CD4-positive, alpha-beta T cell treated with Interleukin-15 for 4 hours (primary cell): ENCODE measurements around the gene C19orf73.
"Not testable (repeated sequence)": the region's sequence is repeated elsewhere in the genome, so short reads cannot be mapped to it uniquely, and the experiment has no call there.

ENCODE experiments used
- DNase-seq: peaks from one replicate; pipeline ENCODE4 v3.0.0-alpha.2; 2020; ENCODE audit warnings: low spot score

Gene C19orf73

GRCh38 chr19:49121841-49122240 lies 2.9 kb upstream of the C19orf73 start:
- DNase-seq: not testable (repeated sequence)

- no peak for DNase-seq
Measured at GRCh38 chr19:49120868-49121267, 1.9 kb upstream of the C19orf73 start.

GRCh38 chr19:49120325-49120683 lies 1.4 kb upstream of the C19orf73 start:
- DNase-seq: no peak

GRCh38 chr19:49119411-49120324 lies 725 bp upstream of the C19orf73 start, which contains the start of gene PPFIA3:
TSS of gene PPFIA3 (plus strand) at chr19:49119544. CDS start at chr19:49127874, 8,330 bp downstream.
- no peak for DNase-seq

- DNase-seq: no peak
Measured at GRCh38 chr19:49117677-49118564, 1.0 kb downstream of the C19orf73 start.

DNA sequence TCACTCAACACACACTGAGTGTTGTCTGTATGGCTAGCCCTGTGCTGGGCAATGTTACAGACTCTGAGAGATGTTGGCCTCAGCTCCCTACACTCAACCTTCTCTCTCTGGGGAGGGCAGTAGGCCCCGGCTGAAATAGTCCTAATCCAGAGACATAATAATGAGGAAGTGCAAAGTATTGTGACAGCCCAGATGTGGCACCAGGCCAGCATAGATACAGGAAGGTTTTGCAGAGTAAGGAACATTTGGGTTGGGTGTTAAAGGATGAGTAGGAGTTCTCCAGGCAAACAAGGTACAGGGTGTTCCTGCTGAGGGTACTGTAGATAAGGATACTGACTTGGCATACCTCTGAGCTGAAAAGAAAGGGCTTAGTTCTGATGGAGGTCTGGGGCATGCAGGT lies 2.4 kb downstream of the C19orf73 start:
- no peak for DNase-seq

DNA sequence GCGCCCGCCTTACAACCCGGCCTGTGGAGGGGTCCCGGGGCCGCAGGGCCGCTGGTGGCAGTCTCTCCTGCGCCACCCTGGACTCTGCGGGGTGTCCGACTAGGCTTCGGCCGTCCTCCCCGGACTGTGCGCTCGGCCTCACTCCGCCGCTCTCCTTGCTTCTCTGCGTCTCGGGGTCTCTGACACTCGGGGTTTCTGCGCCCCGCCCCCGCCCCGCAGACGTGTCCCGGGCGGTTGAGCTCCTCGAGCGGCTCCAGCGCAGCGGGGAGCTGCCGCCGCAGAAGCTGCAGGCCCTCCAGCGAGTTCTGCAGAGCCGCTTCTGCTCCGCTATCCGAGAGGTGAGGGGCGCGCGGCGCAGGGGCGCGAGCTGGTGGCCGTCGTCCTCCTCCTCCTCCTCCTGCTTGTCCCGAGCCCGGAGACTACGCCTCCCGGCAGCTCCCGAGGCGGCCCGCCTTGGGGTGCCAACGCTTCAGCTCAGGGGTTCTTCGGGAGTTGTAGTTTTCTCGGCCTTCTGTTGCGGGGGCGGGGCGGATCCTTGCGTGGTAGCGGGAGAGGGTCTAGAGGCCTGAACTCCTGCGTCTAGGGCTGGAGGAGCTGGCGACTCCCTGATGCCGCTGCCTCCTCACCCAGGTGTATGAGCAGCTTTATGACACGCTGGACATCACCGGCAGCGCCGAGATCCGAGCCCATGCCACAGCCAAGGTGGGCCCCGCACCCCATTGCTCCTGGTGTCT lies 4.1 kb downstream of the C19orf73 start:
- peak; percentile 48 for DNase-seq

GRCh38 chr19:49113762-49114629 lies 4.9 kb downstream of the C19orf73 start, which contains the start of gene LIN7B:
TSS of gene LIN7B (plus strand) at chr19:49114370. CDS start at chr19:49114405, 35 bp downstream.
- peak; percentile 72 for DNase-seq

DNA sequence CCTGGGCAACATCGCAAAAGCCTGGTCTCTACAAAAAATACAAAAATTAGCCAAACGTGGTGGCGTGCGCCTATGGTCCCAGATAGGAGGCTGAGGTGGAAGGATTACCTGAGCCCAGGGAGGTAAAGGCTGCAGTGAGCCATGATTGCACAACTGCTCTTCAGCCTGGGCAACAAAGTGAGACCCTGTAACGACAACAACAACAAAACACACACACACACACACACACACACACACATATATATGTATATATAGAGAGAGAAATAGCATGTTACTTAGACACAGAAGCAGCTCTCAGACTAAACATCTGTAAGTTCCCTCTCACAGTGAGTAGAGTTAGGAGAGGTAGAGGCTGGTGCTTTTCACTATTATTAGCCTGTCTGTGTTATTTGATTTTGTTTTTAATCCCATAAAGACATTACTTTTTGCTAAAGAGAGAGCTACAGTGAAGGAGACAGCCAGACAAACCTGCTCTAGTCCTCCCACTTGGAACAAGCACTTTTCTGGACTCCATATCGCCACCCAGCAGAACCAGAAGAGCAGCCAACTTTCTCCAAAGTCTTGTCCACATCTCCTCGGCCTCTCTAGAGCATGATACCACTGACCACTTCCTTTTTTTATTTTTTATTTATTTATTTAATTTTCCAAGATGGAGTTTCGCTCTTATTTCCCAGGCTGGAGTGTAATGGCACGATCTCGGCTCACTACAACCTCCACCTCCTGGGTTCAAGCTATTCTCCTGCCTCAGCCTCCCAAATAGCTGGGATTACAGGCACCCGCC lies 7.5 kb downstream of the C19orf73 start:
- DNase-seq: no peak

DNA sequence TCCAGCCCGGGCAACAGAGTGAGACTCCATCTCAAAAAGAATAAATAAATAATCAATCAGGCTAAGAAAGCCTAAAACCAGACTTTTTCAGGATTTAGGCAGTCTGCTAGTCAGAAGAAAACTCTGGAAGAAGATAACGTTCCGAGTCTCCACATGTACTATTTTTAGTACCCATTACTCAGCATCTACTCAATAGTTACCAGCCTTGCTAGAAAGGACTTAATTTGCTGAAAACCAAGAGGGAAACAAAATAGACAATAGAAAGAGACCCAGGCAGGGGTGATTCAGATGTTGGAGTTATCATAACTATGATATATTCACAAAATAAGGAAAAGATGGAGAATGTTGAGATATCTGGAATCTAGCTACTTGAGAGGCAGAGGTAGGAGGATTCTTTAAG lies 8.4 kb downstream of the C19orf73 start:
- DNase-seq: no peak

DNA sequence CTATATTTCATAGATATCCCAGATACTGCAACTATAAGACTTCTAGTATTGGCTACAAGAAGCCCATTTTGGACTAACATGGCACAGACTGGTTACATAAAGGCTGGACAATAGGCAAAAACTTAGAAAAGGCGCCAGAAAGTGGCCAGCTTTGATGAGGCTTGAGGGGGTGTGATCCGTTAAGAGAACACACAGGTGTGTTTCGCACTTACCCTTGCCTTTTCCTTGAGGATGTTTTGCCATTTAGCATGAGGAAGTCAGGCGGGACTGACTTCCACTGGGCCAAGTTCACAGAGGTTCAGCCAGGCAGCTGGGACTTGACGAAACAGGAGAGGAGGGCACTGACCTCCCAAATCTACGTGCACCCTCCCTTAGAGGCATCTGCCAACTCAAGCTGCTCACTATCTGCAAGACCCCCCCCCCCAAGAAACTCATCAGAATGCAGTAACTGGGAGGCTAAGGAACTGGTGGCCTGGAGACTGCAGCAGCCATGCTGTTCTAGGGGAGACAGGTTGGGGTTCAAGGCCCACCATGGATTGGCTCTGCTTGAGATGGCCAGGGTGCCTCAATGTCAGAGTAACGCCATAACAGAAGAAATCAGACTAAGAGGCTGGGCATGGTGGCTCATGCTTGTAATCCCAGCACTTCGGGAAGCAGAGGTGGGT lies 9.2 kb downstream of the C19orf73 start:
- DNase-seq: no peak

DNA sequence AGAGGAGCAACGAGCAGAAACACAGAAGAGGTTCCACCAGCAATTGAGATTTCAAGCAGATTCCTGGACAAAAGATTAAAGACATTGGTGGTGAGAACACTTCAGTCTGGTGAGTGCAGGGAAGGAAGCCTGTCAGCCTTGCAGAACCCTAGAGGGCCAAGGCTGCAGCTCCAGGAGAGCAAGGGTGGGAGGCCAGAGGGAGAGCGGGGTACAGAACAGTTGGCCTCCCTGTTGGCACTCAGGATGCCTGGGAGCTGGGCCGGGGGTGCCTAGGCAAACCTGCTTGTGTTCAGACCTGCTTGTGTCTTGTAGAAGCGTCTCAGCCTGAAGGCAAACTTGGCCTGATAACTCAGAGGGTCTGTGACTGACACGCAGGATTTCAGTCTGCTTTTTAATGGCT lies 9.9 kb downstream of the C19orf73 start:
- no peak for DNase-seq

DNA sequence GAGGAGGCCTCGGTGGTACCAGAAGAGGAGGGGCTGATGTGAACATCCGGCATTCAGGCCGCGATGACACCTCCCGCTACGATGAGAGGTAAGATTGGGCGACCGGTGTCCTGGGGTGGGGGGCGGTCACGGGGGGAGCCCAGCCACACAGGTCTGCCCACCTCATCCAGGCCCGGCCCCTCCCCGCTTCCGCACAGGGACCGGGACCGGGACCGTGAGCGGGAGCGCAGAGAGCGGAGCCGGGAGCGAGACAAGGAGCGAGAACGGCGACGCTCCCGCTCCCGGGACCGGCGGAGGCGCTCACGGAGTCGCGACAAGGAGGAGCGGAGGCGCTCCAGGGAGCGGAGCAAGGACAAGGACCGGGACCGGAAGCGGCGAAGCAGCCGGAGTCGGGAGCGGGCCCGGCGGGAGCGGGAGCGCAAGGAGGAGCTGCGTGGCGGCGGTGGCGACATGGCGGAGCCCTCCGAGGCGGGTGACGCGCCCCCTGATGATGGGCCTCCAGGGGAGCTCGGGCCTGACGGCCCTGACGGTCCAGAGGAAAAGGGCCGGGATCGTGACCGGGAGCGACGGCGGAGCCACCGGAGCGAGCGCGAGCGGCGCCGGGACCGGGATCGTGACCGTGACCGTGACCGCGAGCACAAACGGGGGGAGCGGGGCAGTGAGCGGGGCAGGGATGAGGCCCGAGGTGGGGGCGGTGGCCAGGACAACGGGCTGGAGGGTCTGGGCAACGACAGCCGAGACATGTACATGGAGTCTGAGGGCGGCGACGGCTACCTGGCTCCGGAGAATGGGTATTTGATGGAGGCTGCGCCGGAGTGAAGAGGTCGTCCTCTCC lies 11.1 kb downstream of the C19orf73 start:
- DNase-seq: no peak

- DNase-seq: peak; percentile 65
Measured at GRCh38 chr19:49106648-49107135, 12.3 kb downstream of the C19orf73 start.

- no peak for DNase-seq
Measured at GRCh38 chr19:49104229-49104864, 14.6 kb downstream of the C19orf73 start.

- no peak for DNase-seq
Measured at GRCh38 chr19:49103331-49104085, 15.4 kb downstream of the C19orf73 start.

DNA sequence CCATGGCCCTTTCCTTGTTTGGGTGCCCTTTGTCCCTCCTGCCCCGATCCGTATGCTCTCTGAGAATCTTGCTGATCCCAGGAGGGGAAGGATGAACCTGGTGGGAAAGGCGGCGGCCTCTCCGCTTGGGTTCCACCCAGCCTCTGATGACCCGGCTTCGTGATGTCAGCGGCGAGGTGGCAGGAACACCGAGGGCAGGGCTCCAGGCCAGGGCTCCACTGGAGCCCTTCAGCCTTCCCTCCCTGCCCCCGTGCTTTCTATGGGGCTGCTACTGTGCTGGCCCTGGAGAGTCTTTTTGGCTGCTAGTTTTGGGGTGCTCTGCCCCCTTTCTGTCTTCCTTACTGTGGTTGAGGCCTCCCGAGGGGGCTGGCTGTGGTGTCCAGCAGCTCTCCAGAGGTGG lies 16.6 kb downstream of the C19orf73 start:
- no peak for DNase-seq
